Gastroesophageal sphincter (tissue), 4 donors: ENCODE data around the gene NOX5. TPM values are rescaled to one million over a fixed set of nuclear protein-coding genes. Genes with fewer than 3 reads are reported as not detected.

ENCODE experiments used
- ATAC-seq: fragments of 150-250 bp; one replicate; pipeline ENCODE4 v1.9.1; 2016; ENCODE audit warnings: mild to moderate bottlenecking, moderate library complexity
- H3K27ac ChIP-seq, 4 donors: fragments of 200-600 bp; sonication (generic) in 3 of 4; 1 replicate in 3 of 4; 2 replicates in 1 of 4; pipeline ENCODE4 v1.5.1; 2016 to 2019
- H3K27me3 ChIP-seq: fragments of 200-600 bp; sonication (generic); one replicate; pipeline ENCODE4 v1.5.1; 2019
- H3K36me3 ChIP-seq, 2 donors: fragments of 200-600 bp; sonication (generic); one replicate each; pipeline ENCODE4 v1.5.1; 2019; ENCODE audit warnings: control low read depth in 1 of 2
- H3K4me1 ChIP-seq, 3 donors: fragments of 200-600 bp; sonication (generic); 1 replicate in 2 of 3; 2 replicates in 1 of 3; pipeline ENCODE4 v1.5.1; 2016 to 2019; ENCODE audit warnings: control low read depth in 2 of 3
- H3K4me3 ChIP-seq, 2 donors: fragments of 200-600 bp; sonication (generic); one replicate each; pipeline ENCODE4 v1.5.1; 2019; ENCODE audit warnings: mild to moderate bottlenecking in 1 of 2, moderate library complexity in 1 of 2
- H3K9me3 ChIP-seq, 3 donors: fragments of 200-600 bp; sonication (generic); one replicate each; pipeline ENCODE4 v1.5.1; 2017 to 2019; ENCODE audit warnings: control low read depth in 2 of 3
- EP300 ChIP-seq: sonication (generic); formaldehyde crosslinking; IDR thresholded peaks from one replicate; pipeline ENCODE4 v1.6.1; 2017; ENCODE audit warnings: antibody characterized with exemption, mild to moderate bottlenecking
- POLR2A ChIP-seq, 2 donors: fragments of 450-650 bp; IDR thresholded peaks; one replicate each; pipeline ENCODE4 v1.6.1; 2017; ENCODE audit warnings: antibody characterized with exemption in 2 of 2, mild to moderate bottlenecking in 2 of 2, moderate library complexity in 1 of 2
- POLR2AphosphoS5 ChIP-seq: sonication (generic); formaldehyde crosslinking; IDR thresholded peaks from one replicate; pipeline ENCODE4 v1.6.1; 2017; ENCODE audit warnings: antibody characterized with exemption
- WGBS, 2 donors: methylation state at CpG; one replicate each; pipeline ENCODE4 v1.1.5; 2018; ENCODE audit warnings: low coverage in 1 of 2; 5-methylcytosine and 5-hydroxymethylcytosine counted together
- total RNA-seq, 4 donors: library from RNA; depleted of rRNA; stranded (reverse); fragments of >200 nt; gene quantifications; one replicate each; pipeline ENCODE4 v1.1.0, GENCODE V29; 2016
- TF ChIP-seq, protein P1 (sequence below), 4 experiments: fragments of 200-600 bp in 2 of 4; fragments of 450-650 bp in 2 of 4; sonication (generic) in 1 of 4; IDR thresholded peaks; one replicate each; pipeline ENCODE4 v1.5.1; 2017 to 2019; ENCODE audit warnings: antibody characterized with exemption in 4 of 4, mild to moderate bottlenecking in 2 of 4, moderate library complexity in 2 of 4

Gene NOX5
- total RNA-seq, 4 donors from 2014 or later, result 0.12 to 0.54 TPM; not detected in 2

- Histone ChIP-seq H3K36me3 (no peaks in the 10 kb centered on the region), H3K4me1 (no peaks in the 10 kb centered on the region), H3K27me3 (peaks cover 7% of the 10 kb centered on the region), H3K27ac (no peak overlapping the region), H3K9me3 (no peaks in the 10 kb centered on the region), H3K4me3 (no peak overlapping the region)
- WGBS, 2 donors, result 50 to 60% methylated on average over 1 to 4 of the region's 4 CpGs
- TF ChIP-seq POLR2AphosphoS5, result no peak
- TF ChIP-seq EP300, result no peak
- no peak for TF ChIP-seq POLR2A (IDR thresholded peaks at IDR 0.05)
- TF ChIP-seq, protein P1, sequence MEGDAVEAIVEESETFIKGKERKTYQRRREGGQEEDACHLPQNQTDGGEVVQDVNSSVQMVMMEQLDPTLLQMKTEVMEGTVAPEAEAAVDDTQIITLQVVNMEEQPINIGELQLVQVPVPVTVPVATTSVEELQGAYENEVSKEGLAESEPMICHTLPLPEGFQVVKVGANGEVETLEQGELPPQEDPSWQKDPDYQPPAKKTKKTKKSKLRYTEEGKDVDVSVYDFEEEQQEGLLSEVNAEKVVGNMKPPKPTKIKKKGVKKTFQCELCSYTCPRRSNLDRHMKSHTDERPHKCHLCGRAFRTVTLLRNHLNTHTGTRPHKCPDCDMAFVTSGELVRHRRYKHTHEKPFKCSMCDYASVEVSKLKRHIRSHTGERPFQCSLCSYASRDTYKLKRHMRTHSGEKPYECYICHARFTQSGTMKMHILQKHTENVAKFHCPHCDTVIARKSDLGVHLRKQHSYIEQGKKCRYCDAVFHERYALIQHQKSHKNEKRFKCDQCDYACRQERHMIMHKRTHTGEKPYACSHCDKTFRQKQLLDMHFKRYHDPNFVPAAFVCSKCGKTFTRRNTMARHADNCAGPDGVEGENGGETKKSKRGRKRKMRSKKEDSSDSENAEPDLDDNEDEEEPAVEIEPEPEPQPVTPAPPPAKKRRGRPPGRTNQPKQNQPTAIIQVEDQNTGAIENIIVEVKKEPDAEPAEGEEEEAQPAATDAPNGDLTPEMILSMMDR (IDR thresholded peaks at IDR 0.05), result no peak
- ATAC-seq, result no peak
Observed at GRCh38 chr15:68991723-68992122, 22.8 kb upstream of the NOX5 start.

- no peaks in the 10 kb centered on the region for H3K36me3 ChIP-seq
- WGBS, 2 donors, result 80 to 96% methylated on average over 1 to 3 of the region's 6 CpGs
- H3K4me3 ChIP-seq, result no peak overlapping the region
- H3K27ac ChIP-seq, result no peak overlapping the region
- H3K27me3 ChIP-seq, result peaks cover 7% of the 10 kb centered on the region
- no peak for ATAC-seq
- H3K4me1 ChIP-seq, result no peaks in the 10 kb centered on the region
- TF ChIP-seq, protein P1 (IDR thresholded peaks at IDR 0.05), result no peak
- no peak for TF ChIP-seq POLR2AphosphoS5
- no peak for TF ChIP-seq EP300
- no peak for TF ChIP-seq POLR2A (IDR thresholded peaks at IDR 0.05)
- no peaks in the 10 kb centered on the region for H3K9me3 ChIP-seq
Observed at GRCh38 chr15:68992696-68993095, 21.8 kb upstream of the NOX5 start.

DNA sequence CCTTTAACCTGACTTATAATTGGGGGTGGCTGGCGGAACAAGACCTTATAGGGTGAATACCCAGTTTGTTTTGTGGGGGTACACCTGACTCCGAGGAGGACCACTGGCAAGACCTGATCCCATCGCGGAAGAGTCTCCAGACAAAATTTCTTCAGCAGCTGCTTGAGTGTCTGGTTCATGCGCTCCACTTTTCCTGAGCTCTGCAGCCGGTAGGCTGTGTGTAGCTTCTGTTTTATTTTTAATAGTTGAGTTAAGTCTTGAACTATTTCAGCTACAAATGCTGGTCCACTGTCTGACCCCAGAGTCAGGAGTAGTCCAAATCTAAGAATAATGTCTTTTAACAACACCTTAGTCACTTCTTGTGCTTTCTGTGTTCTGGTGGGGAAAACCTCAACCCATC lies 21.2 kb upstream of the NOX5 start:
- H3K27me3 ChIP-seq, result peaks cover 7% of the 10 kb centered on the region
- H3K36me3 ChIP-seq, result no peaks in the 10 kb centered on the region
- no peaks in the 10 kb centered on the region for H3K9me3 ChIP-seq
- ATAC-seq, result no peak
- WGBS, 2 donors, result 83 to 92% methylated on average over 3 to 4 of the region's 6 CpGs
- no peak overlapping the region for H3K4me3 ChIP-seq
- no peak overlapping the region for H3K27ac ChIP-seq
- no peaks in the 10 kb centered on the region for H3K4me1 ChIP-seq
- TF ChIP-seq EP300 (no peak), POLR2A (IDR thresholded peaks at IDR 0.05) (no peak), POLR2AphosphoS5 (no peak)
- TF ChIP-seq, protein P1 (IDR thresholded peaks at IDR 0.05), result no peak

DNA sequence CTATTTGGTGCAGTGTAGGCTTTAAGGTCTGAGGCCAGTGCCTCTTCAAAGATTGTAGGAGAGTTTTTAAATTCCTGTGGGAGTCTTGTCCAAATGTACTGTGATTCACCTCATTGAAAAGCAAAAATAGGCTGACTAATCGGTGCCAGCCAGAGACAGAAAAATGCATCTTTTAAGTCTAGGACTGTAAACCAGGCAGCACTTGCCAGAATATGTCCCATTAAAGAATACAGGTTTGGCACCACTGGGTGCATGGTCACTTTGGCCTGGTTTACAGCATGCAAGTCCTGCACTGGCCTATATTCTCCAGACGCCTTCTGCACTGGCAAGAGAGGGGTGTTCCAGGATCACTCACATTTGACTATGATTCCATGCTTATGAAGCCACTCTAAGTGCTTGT lies 20.3 kb upstream of the NOX5 start:
- Histone ChIP-seq H3K4me1 (no peaks in the 10 kb centered on the region), H3K36me3 (no peaks in the 10 kb centered on the region), H3K27me3 (peaks cover 6% of the 10 kb centered on the region), H3K4me3 (no peak overlapping the region), H3K9me3 (no peaks in the 10 kb centered on the region), H3K27ac (no peak overlapping the region)
- ATAC-seq, result no peak
- 61% methylated on average over 2 of the region's 2 CpGs; no CpG with 5 or more reads in 1 of the 2 donors for WGBS, 2 donors
- TF ChIP-seq EP300 (no peak), POLR2AphosphoS5 (no peak), POLR2A (IDR thresholded peaks at IDR 0.05) (no peak)
- TF ChIP-seq, protein P1 (IDR thresholded peaks at IDR 0.05), result no peak

- H3K27ac ChIP-seq, result no peak overlapping the region
- H3K36me3 ChIP-seq, result no peaks in the 10 kb centered on the region
- no peaks in the 10 kb centered on the region for H3K27me3 ChIP-seq
- 90 to 91% methylated on average over 7 to 9 of the region's 9 CpGs for WGBS, 2 donors
- TF ChIP-seq EP300 (no peak), POLR2A (IDR thresholded peaks at IDR 0.05) (no peak), POLR2AphosphoS5 (no peak)
- TF ChIP-seq, protein P1 (IDR thresholded peaks at IDR 0.05), result no peak
- no peaks in the 10 kb centered on the region for H3K4me1 ChIP-seq
- H3K4me3 ChIP-seq, result no peak overlapping the region
- no peak for ATAC-seq
- no peaks in the 10 kb centered on the region for H3K9me3 ChIP-seq
Observed at GRCh38 chr15:68994981-68995761, 19.3 kb upstream of the NOX5 start.
